NCI-H2227 (cell line): ENCODE measurements around the gene CRTC3.

ENCODE experiments used
- DNase-seq: peaks from one replicate; lab custom pipeline; 2025; ENCODE audit not compliant: unreplicated experiment; lab: John Stamatoyannopoulos, UW

The CRTC3 gene

GRCh38 chr15:90561344-90562244 is 31.9 kb downstream of the CRTC3 start:
- no peak for DNase-seq

GRCh38 chr15:90562669-90563068 is 32.9 kb downstream of the CRTC3 start:
- no peak for DNase-seq

- no peak for DNase-seq
These were observed 33.7 kb downstream of the CRTC3 start for GRCh38 chr15:90563463-90563862.

GRCh38 chr15:90564051-90564450 is 34.3 kb downstream of the CRTC3 start:
- DNase-seq: no peak

GRCh38 chr15:90564590-90564989 is 34.9 kb downstream of the CRTC3 start:
- DNase-seq: no peak

GRCh38 chr15:90565866-90566265 is 36.1 kb downstream of the CRTC3 start:
- DNase-seq: no peak

- DNase-seq: no peak
These were observed 40.9 kb downstream of the CRTC3 start for GRCh38 chr15:90570643-90571042.

GRCh38 chr15:90571063-90571541 is 41.4 kb downstream of the CRTC3 start:
- DNase-seq: no peak

- DNase-seq: no peak
These were observed 43.2 kb downstream of the CRTC3 start for GRCh38 chr15:90572893-90573292.

GRCh38 chr15:90576711-90577389 is 47.1 kb downstream of the CRTC3 start:
- DNase-seq: no peak

GRCh38 chr15:90579213-90579612 is 49.5 kb downstream of the CRTC3 start:
- DNase-seq: no peak

- DNase-seq: no peak
These were observed 50.4 kb downstream of the CRTC3 start for GRCh38 chr15:90580099-90580498.

- no peak for DNase-seq
These were observed 50.8 kb downstream of the CRTC3 start for GRCh38 chr15:90580541-90580940.

GRCh38 chr15:90580946-90581345 is 51.2 kb downstream of the CRTC3 start:
- DNase-seq: no peak

GRCh38 chr15:90581771-90582352 is 52.1 kb downstream of the CRTC3 start:
- DNase-seq: no peak

- no peak for DNase-seq
These were observed 52.8 kb downstream of the CRTC3 start for GRCh38 chr15:90582553-90582952.

- DNase-seq: no peak
These were observed 53.9 kb downstream of the CRTC3 start for GRCh38 chr15:90583471-90584252.

- no peak for DNase-seq
These were observed 55.1 kb downstream of the CRTC3 start for GRCh38 chr15:90584841-90585240.

GRCh38 chr15:90585863-90586262 is 56.1 kb downstream of the CRTC3 start:
- no peak for DNase-seq

GRCh38 chr15:90586948-90587347 is 57.2 kb downstream of the CRTC3 start:
- DNase-seq: no peak

- DNase-seq: no peak
These were observed 58.7 kb downstream of the CRTC3 start for GRCh38 chr15:90588427-90588826.
